NB4 (cell line): ENCODE data around the gene ANKRD34B.

ENCODE experiments used
- DNase-seq: peaks from one replicate; pipeline ENCODE4 v3.0.0; 2010; ENCODE audit warnings: low read depth
- H3K4me3 ChIP-seq: one replicate; pipeline ENCODE4 v1.5.1; 2011; ENCODE audit warnings: mild to moderate bottlenecking, low read depth, low read length, moderate library complexity
- CTCF ChIP-seq: IDR thresholded peaks from one replicate; pipeline ENCODE4 v1.5.1; 2012; ENCODE audit warnings: low read depth, low read length
- MAX ChIP-seq: IDR thresholded peaks from 2 replicates; pipeline ENCODE4 v1.6.1; 2011; ENCODE audit warnings: low read depth, low read length
- MYC ChIP-seq: IDR thresholded peaks from 2 replicates; pipeline ENCODE4 v1.6.1; 2011; ENCODE audit warnings: low read depth, low read length
- POLR2A ChIP-seq: IDR thresholded peaks from 2 replicates; pipeline ENCODE4 v1.6.1; 2011; ENCODE audit warnings: mild to moderate bottlenecking; ENCODE audit not compliant: insufficient read length; ENCODE audit errors: extremely low read depth

ANKRD34B gene

GRCh38 chr5:80541392-80541791 is 28.7 kb downstream of the ANKRD34B start:
- no peak overlapping the region for H3K4me3 ChIP-seq
- DNase-seq: no peak
- TF ChIP-seq CTCF: no peak
- no peak for TF ChIP-seq MYC
- TF ChIP-seq MAX: no peak
- no peak for TF ChIP-seq POLR2A

GRCh38 chr5:80540691-80541090 is 29.4 kb downstream of the ANKRD34B start:
- H3K4me3 ChIP-seq: no peak overlapping the region
- TF ChIP-seq CTCF (no peak), POLR2A (no peak), MAX (no peak), MYC (no peak)

GRCh38 chr5:80516826-80517225 is 53.3 kb downstream of the ANKRD34B start:
- DNase-seq: no peak
- H3K4me3 ChIP-seq: no peak overlapping the region
- TF ChIP-seq MAX (no peak), POLR2A (no peak), MYC (no peak), CTCF (no peak)

More at GRCh38 chr5:80540691-80541090, 29.4 kb downstream of the ANKRD34B start:
- no peak for DNase-seq

- no peak for DNase-seq
- no peak overlapping the region for H3K4me3 ChIP-seq
- no peak for TF ChIP-seq POLR2A
- TF ChIP-seq CTCF: no peak
- no peak for TF ChIP-seq MAX
- no peak for TF ChIP-seq MYC
Measured at GRCh38 chr5:80509362-80509761, 60.7 kb downstream of the ANKRD34B start.

- DNase-seq: no peak
- TF ChIP-seq MAX (no peak), MYC (no peak), POLR2A (no peak), CTCF (no peak)
- no peak overlapping the region for H3K4me3 ChIP-seq
Measured at GRCh38 chr5:80508844-80509243, 61.2 kb downstream of the ANKRD34B start.

GRCh38 chr5:80507663-80508062 is 62.4 kb downstream of the ANKRD34B start:
- H3K4me3 ChIP-seq: no peak overlapping the region
- no peak for TF ChIP-seq POLR2A
- TF ChIP-seq CTCF: no peak
- TF ChIP-seq MAX: no peak
- TF ChIP-seq MYC: no peak
- DNase-seq: no peak
